ENCODE data around the gene ZNF534.
A peak's percentile ranks its signal among the peaks of the same experiment; 100 is the strongest.
"Not testable (repeated sequence)": the region's sequence is repeated elsewhere in the genome, so short reads cannot be mapped to it uniquely, and the experiment has no call there.

ZNF534 gene

GRCh38 chr19:52428937-52429336 is at the start of gene ZNF534:
ZNF534 (plus strand) TSS chr19:52429148; CDS start chr19:52431475, 2,327 bp downstream.
- DNase-seq: no peak

GRCh38 chr19:52391135-52391534 is 37.8 kb upstream of the ZNF534 start:
- no peak for DNase-seq

- DNase-seq: peak; percentile 87
These were observed 31.5 kb upstream of the ZNF534 start, which contains the start of gene ZNF528 for GRCh38 chr19:52397310-52398080. ZNF528 (plus strand) TSS chr19:52397849; CDS start chr19:52402014, 4,165 bp downstream.

- DNase-seq: no peak
These were observed 30.9 kb upstream of the ZNF534 start for GRCh38 chr19:52398081-52398441.

GRCh38 chr19:52410276-52410675 is 18.7 kb upstream of the ZNF534 start:
- DNase-seq: no peak

- no peak for DNase-seq
These were observed 13.2 kb upstream of the ZNF534 start for GRCh38 chr19:52415711-52416110.

- DNase-seq: no peak
These were observed 13.2 kb downstream of the ZNF534 start for GRCh38 chr19:52442179-52442578.

GRCh38 chr19:52444506-52444905 is 15.6 kb downstream of the ZNF534 start:
- DNase-seq: no peak

- no peak for DNase-seq
These were observed 22.3 kb downstream of the ZNF534 start for GRCh38 chr19:52451241-52451640.

- no peak for DNase-seq
These were observed 24.6 kb downstream of the ZNF534 start, which contains the start of gene ZNF578 for GRCh38 chr19:52453324-52454094. ZNF578 (plus strand) TSS chr19:52453553; CDS start chr19:52501846, 48,293 bp downstream.

GRCh38 chr19:52464798-52465470 is 36.0 kb downstream of the ZNF534 start:
- no peak for DNase-seq

- DNase-seq: no peak
These were observed 44.9 kb downstream of the ZNF534 start for GRCh38 chr19:52473655-52474350.

- DNase-seq: no peak
These were observed 45.6 kb downstream of the ZNF534 start for GRCh38 chr19:52474351-52475127.

- not testable (repeated sequence) for DNase-seq
These were observed 55.3 kb downstream of the ZNF534 start for GRCh38 chr19:52484111-52484743.

GRCh38 chr19:52485064-52485463 is 56.1 kb downstream of the ZNF534 start:
- DNase-seq: not testable (repeated sequence)

- DNase-seq: not testable (repeated sequence)
These were observed 56.8 kb downstream of the ZNF534 start for GRCh38 chr19:52485561-52486240.

- no peak for DNase-seq
These were observed 63.4 kb downstream of the ZNF534 start for GRCh38 chr19:52492201-52492993.

- no peak for DNase-seq
These were observed 64.1 kb downstream of the ZNF534 start for GRCh38 chr19:52492994-52493470.

GRCh38 chr19:52494518-52494917 is 65.6 kb downstream of the ZNF534 start:
- no peak for DNase-seq

- no peak for DNase-seq
These were observed 69.6 kb downstream of the ZNF534 start for GRCh38 chr19:52498571-52498970.

All from NCI-H226 (cell line).